GM21381 (cell line): ENCODE data around the gene PRKN.

Experiments
- ATAC-seq: cut with Tn5 transposase; IDR thresholded peaks from one replicate; pipeline ENCODE4 v1.9.1; 2021; ENCODE audit warnings: mild to moderate bottlenecking, moderate library complexity; ENCODE audit not compliant: unreplicated experiment

Gene PRKN

DNA sequence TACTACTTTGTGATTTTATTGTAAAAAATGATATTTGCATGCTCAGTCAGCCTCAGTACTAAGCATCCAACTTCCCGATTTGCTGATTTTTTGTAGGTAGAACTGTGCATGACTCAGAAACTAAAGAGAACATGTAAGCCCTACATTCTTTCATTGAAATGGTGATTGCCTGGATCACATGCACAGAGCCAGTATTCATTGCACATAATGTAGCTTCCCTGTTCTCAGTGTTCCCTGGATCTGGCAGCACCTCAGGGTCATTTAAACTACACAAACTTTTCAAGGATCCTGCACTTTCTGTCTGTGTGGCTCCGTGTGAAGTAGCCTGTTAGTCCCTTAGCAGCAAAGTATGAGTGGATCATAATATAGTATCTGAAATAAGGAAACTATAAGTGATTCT lies 1030.8 kb downstream of the PRKN start:
- ATAC-seq, result no peak

- no peak for ATAC-seq
Observed at GRCh38 chr6:161694995-161695394, 1032.6 kb downstream of the PRKN start.

- no peak for ATAC-seq
Observed at GRCh38 chr6:161686655-161687054, 1040.9 kb downstream of the PRKN start.

GRCh38 chr6:161684731-161685475 lies 1042.7 kb downstream of the PRKN start:
- no peak for ATAC-seq

GRCh38 chr6:161683400-161683799 lies 1044.2 kb downstream of the PRKN start:
- no peak for ATAC-seq

DNA sequence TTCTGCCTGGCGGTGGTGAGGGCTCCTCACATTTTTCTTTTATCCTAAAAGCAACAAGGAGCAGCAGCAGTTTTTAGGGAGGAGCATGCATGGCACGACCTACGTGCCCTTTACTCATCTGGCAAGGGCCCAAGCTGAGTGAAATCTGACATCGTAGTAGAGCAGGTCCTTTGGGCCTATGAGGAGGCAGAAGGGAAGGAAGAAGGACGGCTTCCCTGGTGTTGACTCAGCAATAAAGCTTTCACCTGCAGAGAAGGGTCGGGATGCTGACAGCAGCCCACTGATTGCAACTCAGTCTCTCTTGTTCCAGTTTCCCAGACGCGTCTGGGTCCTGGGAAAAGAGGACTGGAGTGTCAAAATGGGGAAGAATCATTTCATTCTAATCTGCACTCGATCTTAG lies 1044.6 kb downstream of the PRKN start:
- no peak for ATAC-seq

GRCh38 chr6:161679980-161680538 lies 1047.5 kb downstream of the PRKN start:
- ATAC-seq, result no peak

GRCh38 chr6:161677188-161677587 lies 1050.4 kb downstream of the PRKN start:
- ATAC-seq, result no peak

GRCh38 chr6:161676586-161676985 lies 1051.0 kb downstream of the PRKN start:
- ATAC-seq, result no peak

DNA sequence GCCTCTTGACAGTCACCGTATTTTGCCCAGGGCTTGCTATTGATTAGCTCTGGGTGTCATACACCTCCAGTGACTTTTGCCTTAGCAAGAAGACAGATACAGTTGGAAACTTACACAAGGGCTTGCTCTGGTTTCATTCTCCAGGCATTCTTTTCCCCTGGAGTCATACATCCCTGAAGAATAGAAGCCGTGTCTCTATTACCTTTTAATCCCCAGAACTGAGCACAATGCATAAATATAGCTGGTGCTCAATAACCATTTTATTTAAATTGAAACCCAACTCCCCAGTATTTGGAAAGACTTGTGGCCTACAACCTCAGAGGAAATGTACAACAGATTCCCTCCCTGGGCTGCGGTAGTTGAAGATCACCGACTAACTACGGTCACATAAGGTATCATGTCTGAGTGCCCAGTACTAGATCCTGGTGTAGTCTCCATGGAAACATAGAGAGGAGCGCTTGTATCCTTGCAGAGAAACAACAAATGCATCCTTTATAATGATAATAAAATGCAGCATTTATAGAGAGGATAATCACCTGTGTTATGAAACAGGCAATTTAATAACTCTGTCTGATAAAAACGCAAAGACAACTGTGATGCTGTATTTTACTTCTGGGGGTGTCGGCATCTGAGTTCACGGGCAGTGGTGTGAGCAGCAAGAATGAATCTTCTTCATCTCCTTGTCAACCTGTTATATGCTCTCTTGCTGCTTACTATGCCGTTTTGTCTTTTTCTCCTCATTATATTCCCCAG lies 1052.5 kb downstream of the PRKN start:
- no peak for ATAC-seq

GRCh38 chr6:161673026-161673425 lies 1054.5 kb downstream of the PRKN start:
- ATAC-seq, result no peak

DNA sequence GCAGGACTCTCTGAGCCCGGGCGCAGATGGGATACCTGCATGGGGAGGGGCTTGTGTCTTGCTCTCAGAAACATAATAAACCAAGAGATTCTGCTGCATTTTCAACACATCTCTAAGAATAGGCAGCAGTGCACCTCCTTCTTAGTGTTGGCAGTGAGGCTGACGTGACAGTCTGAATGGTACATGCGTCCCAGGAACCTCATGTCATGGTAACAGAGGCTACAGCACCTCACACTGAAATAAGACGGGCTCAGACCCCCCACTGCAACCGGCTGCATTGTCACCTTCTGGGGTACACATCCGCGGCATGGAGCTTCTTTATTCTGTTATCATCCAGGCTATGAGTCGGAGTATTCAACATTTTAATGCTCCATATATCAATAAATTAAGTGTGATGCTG lies 1056.4 kb downstream of the PRKN start:
- no peak for ATAC-seq

GRCh38 chr6:161668665-161669064 lies 1058.9 kb downstream of the PRKN start:
- ATAC-seq, result no peak

GRCh38 chr6:161667957-161668356 lies 1059.6 kb downstream of the PRKN start:
- ATAC-seq, result no peak

GRCh38 chr6:161663682-161664081 lies 1063.9 kb downstream of the PRKN start:
- no peak for ATAC-seq

DNA sequence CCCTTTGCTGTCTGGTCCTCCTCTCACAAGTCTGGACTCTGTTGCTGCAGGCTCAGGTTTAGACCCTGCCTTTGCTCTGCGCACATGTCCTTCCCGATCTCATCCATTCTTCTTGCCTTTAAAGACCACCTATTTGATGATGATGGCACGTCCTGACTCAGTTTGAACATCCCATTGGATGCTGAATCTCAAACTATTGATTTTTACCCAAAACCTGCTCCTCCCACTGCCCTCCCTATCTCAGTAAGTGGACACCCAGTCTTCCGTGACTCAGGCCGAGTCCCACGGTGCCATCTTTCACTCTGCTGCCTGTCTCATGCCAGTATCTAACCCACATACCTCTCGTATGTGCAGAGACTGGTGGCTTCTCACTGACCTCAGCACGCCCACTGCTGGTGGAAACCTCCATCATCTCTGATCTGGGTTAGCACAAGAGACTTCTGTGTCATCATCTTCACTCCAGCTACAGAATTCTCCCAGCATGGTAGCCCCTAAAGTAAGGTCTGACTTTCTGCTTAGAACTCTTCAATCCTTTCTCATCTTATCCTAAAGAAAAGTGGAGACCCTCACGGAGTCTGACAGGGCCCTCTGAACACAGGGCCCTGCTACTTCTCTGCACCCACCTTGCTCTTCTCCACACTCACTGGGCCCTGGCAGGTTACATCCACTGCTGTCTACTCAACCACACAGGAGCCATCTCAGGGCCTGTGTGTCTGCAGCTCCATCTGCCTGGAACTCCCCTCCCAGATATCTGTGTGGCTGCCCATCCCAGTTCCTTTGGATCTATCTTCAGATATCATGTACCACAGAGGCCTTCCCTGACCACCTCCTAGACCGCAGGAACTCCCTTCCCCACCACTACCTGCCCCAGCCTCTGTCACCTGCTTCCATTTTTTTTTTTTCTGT lies 1066.6 kb downstream of the PRKN start:
- no peak for ATAC-seq

DNA sequence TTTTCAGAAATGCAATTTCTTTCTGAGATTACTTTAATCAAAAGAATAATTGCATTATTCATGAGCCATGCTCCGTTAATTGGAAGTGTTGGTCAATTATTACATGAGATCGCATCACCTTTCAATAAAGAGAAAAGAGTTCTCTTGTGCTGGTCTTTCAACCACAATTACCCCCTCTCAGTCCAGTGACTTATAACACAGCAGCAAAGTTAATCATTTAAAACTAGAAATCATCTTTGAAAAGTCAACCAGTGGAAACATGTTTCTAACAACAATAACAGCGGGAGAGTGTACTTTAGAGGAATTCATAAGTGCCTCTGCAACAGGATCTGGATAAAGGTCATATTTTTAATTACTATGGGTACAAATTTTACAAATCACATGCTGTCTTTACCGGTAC lies 1069.4 kb downstream of the PRKN start:
- ATAC-seq, result no peak

DNA sequence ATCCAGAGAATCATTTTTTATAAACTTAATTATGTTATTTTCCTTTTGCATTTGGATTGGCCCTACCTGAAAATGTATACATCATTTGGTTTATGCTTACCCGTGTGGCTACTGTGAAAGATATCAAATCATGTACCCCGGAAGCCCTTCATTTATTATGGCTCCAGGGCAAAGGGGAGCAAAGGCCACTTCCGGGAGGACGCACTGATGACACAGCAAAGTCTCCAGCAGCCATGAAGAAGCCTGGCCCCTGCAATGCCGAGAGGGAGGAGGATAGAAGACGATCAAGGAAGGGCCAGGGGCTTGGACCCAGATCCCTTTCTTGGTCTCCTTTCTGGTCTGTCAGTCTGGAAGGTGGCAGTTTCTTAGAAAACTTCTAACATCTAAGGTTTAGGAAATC lies 1073.4 kb downstream of the PRKN start:
- ATAC-seq, result no peak

- no peak for ATAC-seq
Observed at GRCh38 chr6:161651949-161652348, 1075.6 kb downstream of the PRKN start.

GRCh38 chr6:161649841-161650240 lies 1077.7 kb downstream of the PRKN start:
- no peak for ATAC-seq

GRCh38 chr6:161649068-161649467 lies 1078.5 kb downstream of the PRKN start:
- ATAC-seq, result no peak
